ENCODE results near the gene MACROD2. TPM values are rescaled to one million over a fixed set of nuclear protein-coding genes. Genes with fewer than 3 reads are reported as not detected.

MACROD2 gene
- total and polyA plus RNA-seq, 2 of the 4 experiments (the other 2 are of a cell fraction), result not detected

DNA sequence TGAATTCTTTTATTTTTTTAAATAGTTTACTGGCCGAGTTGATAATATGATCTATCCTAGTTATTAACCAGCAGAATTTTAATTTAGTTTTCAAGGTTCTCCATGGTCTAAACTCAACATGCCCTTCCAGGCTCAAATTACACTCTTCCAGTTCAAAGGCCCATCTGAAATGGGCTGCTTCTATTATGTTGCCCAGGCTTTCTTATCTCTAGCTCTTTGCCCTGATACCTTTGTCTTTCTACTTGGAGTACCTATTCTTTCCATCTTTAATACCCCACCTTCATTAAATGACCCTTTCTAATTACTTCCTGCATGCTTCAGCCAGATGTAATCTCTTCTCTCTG lies 883.3 kb downstream of the MACROD2 start:
- no peak overlapping the region for H2BK15ac ChIP-seq (ENCODE audit: low read depth, low read length)
- no peak overlapping the region for H3K9ac ChIP-seq (ENCODE audit: low read depth, low read length)
- no peaks in the 10 kb centered on the region for H3K27me3 ChIP-seq (ENCODE audit: control insufficient read depth, insufficient read depth, low read length)
- H3K23ac ChIP-seq (ENCODE audit: low read depth, low read length), result no peak overlapping the region
- no peak overlapping the region for H3K14ac ChIP-seq (replicated peaks; ENCODE audit: low read depth, low read length)
- no peak overlapping the region for H3K4me2 ChIP-seq (ENCODE audit: low read depth, low read length)
- ChIA-PET POLR2A (ENCODE audit: unreplicated experiment) (no interaction called here), CTCF (no interaction called here)
- no peak overlapping the region for H4K91ac ChIP-seq (ENCODE audit: insufficient read depth, low read depth, low read length)
- H3K4ac ChIP-seq (ENCODE audit: low read depth, low read length), result no peak overlapping the region
- no peaks in the 10 kb centered on the region for H4K20me1 ChIP-seq (ENCODE audit: insufficient read depth, low read length)
- DNase-seq (no peak), ATAC-seq (ENCODE audit: low read depth) (no peak)
- no peak overlapping the region for H4K8ac ChIP-seq (ENCODE audit: low read depth in 2 of 2, low read length in 2 of 2)
- WGBS, 2 experiments (ENCODE audit: extremely low coverage in 2 of 2, insufficient read length in 1 of 2), result no CpG with 5 or more reads among the region's 1 CpG
- no peak overlapping the region for H3K18ac ChIP-seq (ENCODE audit: low read depth, low read length)
- BruUV-seq (replicated peaks), result no TSS peak
- H3K36me3 ChIP-seq (ENCODE audit: control insufficient read depth, insufficient read depth, low read length), result no peaks in the 10 kb centered on the region
- no peak overlapping the region for H4K5ac ChIP-seq (ENCODE audit: low read depth, low read length)
- H3K27ac ChIP-seq (ENCODE audit: insufficient read depth, low read length), result no peak overlapping the region
- H2BK20ac ChIP-seq (ENCODE audit: low read depth, low read length), result no peak overlapping the region
- no peak overlapping the region for H2AK5ac ChIP-seq (ENCODE audit: low read depth, low read length)
- no peaks in the 10 kb centered on the region for H3K9me1 ChIP-seq (ENCODE audit: insufficient read depth, low read length)
- H2BK120ac ChIP-seq (ENCODE audit: low read depth, low read length), result no peak overlapping the region
- dilution Hi-C loops (cut with HindIII; ENCODE audit: low sequenced_read_pairs, unreplicated experiment) (no loop called here), in situ Hi-C loops (cut with MboI; ENCODE audit: low sequenced_read_pairs) (no loop called here), intact Hi-C loops (cut with micrococcal nuclease) (no loop called here)
- H2AK9ac ChIP-seq (replicated peaks; ENCODE audit: low read depth, low read length, poor library complexity), result no peak overlapping the region
- no peaks in the 10 kb centered on the region for H3K79me1 ChIP-seq (ENCODE audit: low read depth in 1 of 2, low read length in 2 of 2)
- H2AFZ ChIP-seq (replicated peaks; ENCODE audit: low read length, poor library complexity), result no peak overlapping the region
- H3K4me3 ChIP-seq (ENCODE audit: insufficient read depth, low read depth, low read length), result no peak overlapping the region
- H3K4me1 ChIP-seq (ENCODE audit: control insufficient read depth, insufficient read depth, low read length), result no peaks in the 10 kb centered on the region
- no peak overlapping the region for H2BK5ac ChIP-seq (ENCODE audit: low read depth, low read length, poor library complexity, severe bottlenecking)
- H3K56ac ChIP-seq (ENCODE audit: extremely low read depth, insufficient read depth, low read length), result no peak overlapping the region
- TF ChIP-seq CHD1 (IDR thresholded peaks at IDR 0.05; ENCODE audit: low read depth, low read length) (no peak), POLR2A (IDR thresholded peaks at IDR 0.05; ENCODE audit: low read depth, low read length) (no peak), RCOR1 (IDR thresholded peaks at IDR 0.05; ENCODE audit: insufficient replicate concordance, low read length) (no peak), NFE2L2 (IDR thresholded peaks at IDR 0.05; ENCODE audit: low read depth, low read length) (no peak), RFX5 (IDR thresholded peaks at IDR 0.05; ENCODE audit: low read depth, low read length) (no peak), MAFK (IDR thresholded peaks at IDR 0.05; ENCODE audit: low read depth, low read length) (no peak), CEBPB (IDR thresholded peaks at IDR 0.05; ENCODE audit: low read depth, low read length) (no peak), FOS (IDR thresholded peaks at IDR 0.05; ENCODE audit: low read depth, low read length) (no peak), SMC3 (IDR thresholded peaks at IDR 0.05; ENCODE audit: low read depth, low read length) (no peak)
- TF ChIP-seq, protein P1, sequence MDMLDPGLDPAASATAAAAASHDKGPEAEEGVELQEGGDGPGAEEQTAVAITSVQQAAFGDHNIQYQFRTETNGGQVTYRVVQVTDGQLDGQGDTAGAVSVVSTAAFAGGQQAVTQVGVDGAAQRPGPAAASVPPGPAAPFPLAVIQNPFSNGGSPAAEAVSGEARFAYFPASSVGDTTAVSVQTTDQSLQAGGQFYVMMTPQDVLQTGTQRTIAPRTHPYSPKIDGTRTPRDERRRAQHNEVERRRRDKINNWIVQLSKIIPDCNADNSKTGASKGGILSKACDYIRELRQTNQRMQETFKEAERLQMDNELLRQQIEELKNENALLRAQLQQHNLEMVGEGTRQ (IDR thresholded peaks at IDR 0.05; ENCODE audit: low read depth, low read length), result no peak
- TF ChIP-seq, protein P2, sequence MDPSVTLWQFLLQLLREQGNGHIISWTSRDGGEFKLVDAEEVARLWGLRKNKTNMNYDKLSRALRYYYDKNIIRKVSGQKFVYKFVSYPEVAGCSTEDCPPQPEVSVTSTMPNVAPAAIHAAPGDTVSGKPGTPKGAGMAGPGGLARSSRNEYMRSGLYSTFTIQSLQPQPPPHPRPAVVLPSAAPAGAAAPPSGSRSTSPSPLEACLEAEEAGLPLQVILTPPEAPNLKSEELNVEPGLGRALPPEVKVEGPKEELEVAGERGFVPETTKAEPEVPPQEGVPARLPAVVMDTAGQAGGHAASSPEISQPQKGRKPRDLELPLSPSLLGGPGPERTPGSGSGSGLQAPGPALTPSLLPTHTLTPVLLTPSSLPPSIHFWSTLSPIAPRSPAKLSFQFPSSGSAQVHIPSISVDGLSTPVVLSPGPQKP (IDR thresholded peaks at IDR 0.05; ENCODE audit: borderline replicate concordance, low read depth, low read length), result no peak
- TF ChIP-seq, protein P3, sequence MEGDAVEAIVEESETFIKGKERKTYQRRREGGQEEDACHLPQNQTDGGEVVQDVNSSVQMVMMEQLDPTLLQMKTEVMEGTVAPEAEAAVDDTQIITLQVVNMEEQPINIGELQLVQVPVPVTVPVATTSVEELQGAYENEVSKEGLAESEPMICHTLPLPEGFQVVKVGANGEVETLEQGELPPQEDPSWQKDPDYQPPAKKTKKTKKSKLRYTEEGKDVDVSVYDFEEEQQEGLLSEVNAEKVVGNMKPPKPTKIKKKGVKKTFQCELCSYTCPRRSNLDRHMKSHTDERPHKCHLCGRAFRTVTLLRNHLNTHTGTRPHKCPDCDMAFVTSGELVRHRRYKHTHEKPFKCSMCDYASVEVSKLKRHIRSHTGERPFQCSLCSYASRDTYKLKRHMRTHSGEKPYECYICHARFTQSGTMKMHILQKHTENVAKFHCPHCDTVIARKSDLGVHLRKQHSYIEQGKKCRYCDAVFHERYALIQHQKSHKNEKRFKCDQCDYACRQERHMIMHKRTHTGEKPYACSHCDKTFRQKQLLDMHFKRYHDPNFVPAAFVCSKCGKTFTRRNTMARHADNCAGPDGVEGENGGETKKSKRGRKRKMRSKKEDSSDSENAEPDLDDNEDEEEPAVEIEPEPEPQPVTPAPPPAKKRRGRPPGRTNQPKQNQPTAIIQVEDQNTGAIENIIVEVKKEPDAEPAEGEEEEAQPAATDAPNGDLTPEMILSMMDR (conservative IDR thresholded peaks at IDR 0.05; ENCODE audit: low read depth, low read length), result no peak
- peaks cover 3% of the 10 kb centered on the region; the same call in 1 of the 2 replicates for H3K9me3 ChIP-seq (ENCODE audit: control insufficient read depth, insufficient read depth, low read length)

All from IMR-90 (cell line).